K562 (cell line): ENCODE measurements around the gene KLK14. TPM values are rescaled to one million over a fixed set of nuclear protein-coding genes. Genes with fewer than 3 reads are reported as not detected.

Experiments
- ATAC-seq: fragments of 200-7000 bp; cut with Tn5 transposase; 3 replicates; pipeline ENCODE4 v1.9.1; 2020; ENCODE audit warnings: moderate library complexity
- BruUV-seq: library from RNA; stranded (reverse); fragments of 400-500 nt; replicated peaks from 2 replicates; lab custom pipeline; 2021; lab: Mats Ljungman, UMichigan
- CTCF ChIA-PET: fragments of 300-600 bp; formaldehyde crosslinking; extraction: SDS; loops from one replicate; lab custom pipeline; 2021; ENCODE audit warnings: low intra/inter-chr PET ratio; lab: Yijun Ruan, JAX
- POLR2A ChIA-PET: fragments of 300-600, 350-650 bp; sonication (Branson Sonifier 250); formaldehyde crosslinking; extraction: SDS; loops from one replicate; lab custom pipeline; 2021; ENCODE audit warnings: antibody characterized with exemption, inconsistent platforms; lab: Yijun Ruan, JAX
- DNase-seq, 4 experiments: peaks; one replicate each; pipeline versions ENCODE4 v3.0.0 to v3.0.0-alpha.2; 2011 to 2018; ENCODE audit warnings: low spot score in 3 of 4, mixed read lengths in 3 of 4; ENCODE audit errors: extremely low read depth in 1 of 4
- FAIRE-seq: peaks from 2 replicates; lab custom pipeline; 2011; peaks lifted over from hg19 to GRCh38; lab: Jason Lieb, UNC
- H2AFZ ChIP-seq: 2 replicates; pipeline ENCODE4 v1.6.0; 2011; ENCODE audit warnings: low read depth, low read length, control low read depth, inconsistent platforms
- H3K27ac ChIP-seq: fragments of 200-600 bp; 3 replicates; pipeline ENCODE4 v1.8.0; 2011; ENCODE audit warnings: low read depth, mild to moderate bottlenecking, control low read depth, inconsistent platforms, low read length, moderate library complexity, mixed read lengths; ENCODE audit errors: extremely low read depth
- H3K27me3 ChIP-seq, 2 experiments: fragments of 300-600 bp in 1 of 2; 2 replicates in 1 of 2; 3 replicates in 1 of 2; pipeline versions ENCODE4 v1.6.0 to v1.8.0; 2011; ENCODE audit warnings: inconsistent platforms in 2 of 2, low read length in 2 of 2, mild to moderate bottlenecking in 1 of 2, mixed read lengths in 1 of 2, moderate library complexity in 1 of 2; ENCODE audit not compliant: control insufficient read depth in 2 of 2, insufficient read depth in 2 of 2
- H3K36me3 ChIP-seq: fragments of 300-600 bp; 3 replicates; pipeline ENCODE4 v1.8.0; 2011; ENCODE audit warnings: mild to moderate bottlenecking, low read length, inconsistent platforms; ENCODE audit not compliant: control insufficient read depth, insufficient read depth
- H3K4me1 ChIP-seq, 2 experiments: fragments of 200-600 bp in 1 of 2; replicated peaks in 1 of 2; 2 replicates in 1 of 2; 3 replicates in 1 of 2; pipeline versions ENCODE4 v1.5.1 to v1.8.0; 2011; ENCODE audit warnings: inconsistent platforms in 2 of 2, low read length in 2 of 2, mild to moderate bottlenecking in 1 of 2, mixed read lengths in 1 of 2, moderate library complexity in 1 of 2; ENCODE audit not compliant: control insufficient read depth in 2 of 2, insufficient read depth in 2 of 2
- H3K4me2 ChIP-seq: 2 replicates; pipeline ENCODE4 v1.6.1; 2011; ENCODE audit warnings: low read length, control low read depth, inconsistent platforms, mixed read lengths; ENCODE audit not compliant: insufficient read depth
- H3K4me3 ChIP-seq: fragments of 200-600 bp; sonication (generic), shearing (Covaris generic); 2 replicates; pipeline ENCODE4 v1.5.1; 2016; ENCODE audit warnings: control low read depth, inconsistent platforms
- H3K79me2 ChIP-seq: fragments of 200-600 bp; 3 replicates; pipeline ENCODE4 v1.8.0; 2011; ENCODE audit warnings: low read length, inconsistent platforms; ENCODE audit not compliant: control insufficient read depth, insufficient read depth
- H3K9ac ChIP-seq, 2 experiments: 2 replicates each; pipeline versions ENCODE4 v1.6.0 to v1.6.1; 2011; ENCODE audit warnings: low read depth in 2 of 2, low read length in 2 of 2, control low read depth in 1 of 2, inconsistent platforms in 1 of 2, mild to moderate bottlenecking in 1 of 2, mixed read lengths in 1 of 2; ENCODE audit not compliant: insufficient read depth in 1 of 2
- H3K9me1 ChIP-seq: one replicate; pipeline ENCODE4 v1.6.0; 2011; ENCODE audit warnings: inconsistent platforms, mild to moderate bottlenecking, low read length, moderate library complexity; ENCODE audit not compliant: control insufficient read depth, insufficient read depth
- H3K9me3 ChIP-seq: replicated peaks from 2 replicates; pipeline ENCODE4 v1.5.1; 2011; ENCODE audit warnings: low read depth, low read length, inconsistent platforms; ENCODE audit not compliant: control insufficient read depth, insufficient read depth
- H4K20me1 ChIP-seq: replicated peaks from 2 replicates; pipeline ENCODE4 v1.6.1; 2011; ENCODE audit warnings: low read length, inconsistent platforms, mixed read lengths; ENCODE audit not compliant: control insufficient read depth, insufficient read depth
- ETS2 ChIP-seq: IDR thresholded peaks from 2 replicates; pipeline ENCODE4 v1.6.1; 2016; ENCODE audit warnings: borderline replicate concordance, missing genetic modification characterization, mild to moderate bottlenecking, moderate library complexity, missing compliant biosample characterization; ENCODE audit not compliant: poor library complexity, severe bottlenecking
- RAD21 ChIP-seq, 2 experiments: fragments of 250-450 bp in 1 of 2; fragments of 450-650 bp in 1 of 2; sonication (Bioruptor Pico) in 1 of 2; formaldehyde crosslinking in 1 of 2; IDR thresholded peaks in 1 of 2; conservative IDR thresholded peaks in 1 of 2; 2 replicates each; pipeline versions ENCODE4 v1.4.0 to v1.8.0; 2020 to 2022; ENCODE audit warnings: mild to moderate bottlenecking in 2 of 2, moderate library complexity in 1 of 2
- SMC3 ChIP-seq: conservative IDR thresholded peaks from 2 replicates; pipeline ENCODE4 v1.6.1; 2011; ENCODE audit warnings: low read depth, low read length, improper control_type of control experiment; ENCODE audit not compliant: insufficient read depth
- YY1 ChIP-seq, 3 experiments: IDR thresholded peaks; 2 replicates each; pipeline ENCODE4 v1.6.1; 2011; ENCODE audit warnings: low read length in 2 of 3, mild to moderate bottlenecking in 2 of 3, moderate library complexity in 2 of 3, borderline replicate concordance in 1 of 3, control low read depth in 1 of 3, low read depth in 1 of 3; ENCODE audit not compliant: insufficient read depth in 3 of 3, insufficient replicate concordance in 2 of 3, control insufficient read depth in 1 of 3, insufficient read length in 1 of 3; ENCODE audit errors: extremely low read depth in 1 of 3
- WGBS: fragments of 100-300 bp; shearing (Covaris generic); methylation state at CpG from one replicate; pipeline ENCODE4 v1.1.6; 2016; ENCODE audit warnings: low coverage, mixed read lengths; ENCODE audit not compliant: insufficient coverage; ENCODE audit errors: missing lambda C conversion rate; 5-methylcytosine and 5-hydroxymethylcytosine counted together
- in situ Hi-C: fragments of 300-500 bp; cut with MboI; formaldehyde crosslinking; loops from 4 replicates; pipeline ENCODE4 v1.15.0; 2018; ENCODE audit warnings: inconsistent platforms, mixed read lengths
- intact Hi-C: fragments of 100-400 bp; cut with micrococcal nuclease; formaldehyde crosslinking; loops from 2 replicates; pipeline ENCODE4 v1.14.2; 2022
- polyA plus RNA-seq, 8 experiments: library from polyadenylated mRNA; depleted of rRNA in 4 of 8; stranded (reverse) in 5 of 8; unstranded in 3 of 8; fragments of >200 nt; fragmentation: Nextera tagmentation in 2 of 8; fragmentation: Illumina TruSeq in 1 of 8; extraction: Ambion mirVana in 2 of 8; extraction: Trizol in 1 of 8; gene quantifications; 2 replicates each; pipeline versions ENCODE4 v1.2.1 to v1.2.3, GENCODE V29; 2011 to 2014; ENCODE audit warnings: inconsistent platforms in 1 of 8, missing spikeins in 1 of 8
- total RNA-seq, 7 experiments: library from RNA; depleted of rRNA in 6 of 7; stranded (reverse); fragments of >200 nt in 6 of 7; fragmentation: Illumina TruSeq in 2 of 7; extraction: Trizol in 2 of 7; gene quantifications; 2 replicates each; pipeline versions ENCODE4 v1.2.1 to v1.2.3, GENCODE V29; 2011 to 2021; ENCODE audit warnings: low replicate concordance in 1 of 7
- TF ChIP-seq, protein P1 (sequence below), 3 experiments: IDR thresholded peaks in 2 of 3; conservative IDR thresholded peaks in 1 of 3; 2 replicates each; pipeline ENCODE4 v1.5.1; 2011 to 2012; ENCODE audit warnings: low read length in 3 of 3, mild to moderate bottlenecking in 3 of 3, control low read depth in 2 of 3, improper control_type of control experiment in 1 of 3, inconsistent platforms in 1 of 3, low read depth in 1 of 3, mixed read lengths in 1 of 3, moderate library complexity in 1 of 3; ENCODE audit not compliant: insufficient read depth in 2 of 3

KLK14 gene
- total and polyA plus RNA-seq, 9 of the 15 experiments (the other 6 are each of a cell fraction or from before 2014, with no cell fraction given): not detected

DNA sequence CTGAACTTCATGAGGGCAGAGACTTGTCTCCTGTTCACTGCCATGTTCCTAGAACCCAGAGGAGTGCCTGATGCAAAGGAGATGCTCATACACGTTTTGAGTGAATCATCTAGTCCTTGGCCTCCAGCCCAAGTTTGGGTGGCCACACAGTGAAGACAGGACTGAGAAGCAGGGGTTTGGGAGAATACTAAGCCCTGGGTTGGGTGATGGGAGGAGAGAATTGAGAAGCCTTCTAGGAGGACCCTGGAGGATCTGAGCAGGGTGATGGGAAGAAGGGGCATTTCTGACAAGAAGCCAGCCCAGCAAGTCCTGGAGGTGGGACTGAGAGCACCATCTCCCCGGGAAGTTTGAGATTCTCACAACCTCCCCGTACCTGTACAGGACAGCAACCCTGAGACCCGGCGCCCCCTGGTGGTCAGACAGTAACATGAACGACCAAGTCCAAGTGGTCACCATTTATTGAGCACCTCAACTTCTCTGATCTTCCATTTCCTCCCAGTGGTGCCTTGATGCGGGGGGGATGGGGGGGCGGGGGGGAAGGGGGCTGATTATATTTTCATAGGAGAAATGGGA, 14.6 kb upstream of the KLK14 start (continued):
- TF ChIP-seq YY1 (IDR thresholded peaks at IDR 0.05; ENCODE audit: borderline replicate concordance in 1 of 3, control insufficient read depth in 1 of 3, extremely low read depth in 1 of 3, insufficient read depth in 3 of 3, insufficient read length in 1 of 3, insufficient replicate concordance in 2 of 3, low read depth in 1 of 3, low read length in 2 of 3): peak in 1 of 3 experiments; percentile 16
- TF ChIP-seq SMC3: peak; percentile 64

DNA sequence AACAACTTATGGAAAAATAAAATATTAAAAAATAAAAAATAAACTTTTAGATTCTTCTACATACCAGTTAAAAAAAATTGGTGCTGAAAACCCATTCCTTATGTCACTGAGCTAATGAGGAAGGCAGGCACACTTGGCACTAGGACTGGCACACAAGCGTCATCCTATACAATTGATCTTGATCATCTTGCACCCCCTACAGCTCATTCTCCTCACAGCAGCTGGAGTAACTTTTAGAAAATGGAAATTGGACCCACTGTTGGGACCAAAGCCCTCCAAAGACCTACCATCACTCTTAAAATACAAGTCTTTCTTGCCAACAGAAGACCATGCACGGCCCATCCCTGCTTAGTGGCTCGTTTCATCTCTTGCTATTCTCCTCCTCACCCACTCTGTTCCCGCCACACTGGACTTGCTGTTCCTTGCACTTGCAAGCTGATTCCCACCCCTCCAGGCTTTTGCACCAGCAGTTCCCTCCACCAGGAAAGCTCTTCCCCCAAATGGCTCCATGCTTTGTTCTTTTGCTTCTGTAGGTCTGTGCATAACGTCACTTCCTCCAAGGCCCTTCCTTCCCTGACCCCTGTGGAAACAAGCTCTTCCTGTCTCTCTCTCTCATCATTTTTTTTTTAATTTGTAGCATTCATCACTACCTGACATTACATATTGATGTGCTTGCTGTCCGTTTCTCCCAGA, 13.9 kb upstream of the KLK14 start:
- intact Hi-C loops (loop anchor here (2.0 kb wide), 2 partner anchors 36 to 76 kb away; no protein-coding TSS in a partner anchor), in situ Hi-C loops (loop anchor here (10.0 kb wide), 1 partner anchor 392 kb away; no protein-coding TSS in a partner anchor)
- WGBS: 58% methylated on average over 6 of the region's 6 CpGs
- BruUV-seq: TSS peak; percentile 18
- ChIA-PET CTCF (interaction anchor here (0.7 to 4.9 kb wide), 4 partner anchors 76 to 845 kb away, joined by 3 to 35 read pairs (median 4); partner anchors contain the start of gene KLK10), POLR2A (interaction anchor here (0.7 kb wide), 4 partner anchors 60 to 195 kb away, joined by 3 to 4 read pairs (median 3); no protein-coding TSS in a partner anchor)
- Histone ChIP-seq H3K4me2 (no peak overlapping the region), H3K27me3 (peaks cover 0 to 4% of the 10 kb centered on the region in 2 experiments; a peak in 2 of 5 replicates), H3K4me3 (no peak overlapping the region), H3K36me3 (peaks cover 14% of the 10 kb centered on the region; the same call in 1 of the 3 replicates), H3K9me3 (no peaks in the 10 kb centered on the region), H3K9ac (no peak overlapping the region), H2AFZ (no peak overlapping the region), H3K27ac (no peak overlapping the region), H3K4me1 (no peaks in the 10 kb centered on the region; a peak in 1 of 5 replicates), H4K20me1 (peaks cover 8% of the 10 kb centered on the region), H3K79me2 (no peaks in the 10 kb centered on the region), H3K9me1 (peaks cover 5% of the 10 kb centered on the region)
- ATAC-seq (peak; percentile 55), FAIRE-seq (no peak), DNase-seq (no peak)
- TF ChIP-seq, protein P1, sequence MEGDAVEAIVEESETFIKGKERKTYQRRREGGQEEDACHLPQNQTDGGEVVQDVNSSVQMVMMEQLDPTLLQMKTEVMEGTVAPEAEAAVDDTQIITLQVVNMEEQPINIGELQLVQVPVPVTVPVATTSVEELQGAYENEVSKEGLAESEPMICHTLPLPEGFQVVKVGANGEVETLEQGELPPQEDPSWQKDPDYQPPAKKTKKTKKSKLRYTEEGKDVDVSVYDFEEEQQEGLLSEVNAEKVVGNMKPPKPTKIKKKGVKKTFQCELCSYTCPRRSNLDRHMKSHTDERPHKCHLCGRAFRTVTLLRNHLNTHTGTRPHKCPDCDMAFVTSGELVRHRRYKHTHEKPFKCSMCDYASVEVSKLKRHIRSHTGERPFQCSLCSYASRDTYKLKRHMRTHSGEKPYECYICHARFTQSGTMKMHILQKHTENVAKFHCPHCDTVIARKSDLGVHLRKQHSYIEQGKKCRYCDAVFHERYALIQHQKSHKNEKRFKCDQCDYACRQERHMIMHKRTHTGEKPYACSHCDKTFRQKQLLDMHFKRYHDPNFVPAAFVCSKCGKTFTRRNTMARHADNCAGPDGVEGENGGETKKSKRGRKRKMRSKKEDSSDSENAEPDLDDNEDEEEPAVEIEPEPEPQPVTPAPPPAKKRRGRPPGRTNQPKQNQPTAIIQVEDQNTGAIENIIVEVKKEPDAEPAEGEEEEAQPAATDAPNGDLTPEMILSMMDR (IDR thresholded peaks at IDR 0.05 in 2 of 3, conservative IDR thresholded peaks at IDR 0.05 in 1 of 3; ENCODE audit: insufficient read depth in 2 of 3, low read depth in 1 of 3, low read length in 3 of 3): peak; percentile 37 to 50 (median 47); a peak in 5 of 6 replicates
- TF ChIP-seq ETS2 (tag): no peak
- peak in 1 of 2 experiments; percentile 22; a peak in 2 of 4 replicates for TF ChIP-seq RAD21 (CRISPR knock-in tag; conservative IDR thresholded peaks at IDR 0.05 in 1 of 2, IDR thresholded peaks at IDR 0.05 in 1 of 2)
